Measurements from ENCODE around the gene KCNQ2.
"Not testable (repeated sequence)": the region's sequence is repeated elsewhere in the genome, so short reads cannot be mapped to it uniquely, and the experiment has no call there.

Gene KCNQ2

DNA sequence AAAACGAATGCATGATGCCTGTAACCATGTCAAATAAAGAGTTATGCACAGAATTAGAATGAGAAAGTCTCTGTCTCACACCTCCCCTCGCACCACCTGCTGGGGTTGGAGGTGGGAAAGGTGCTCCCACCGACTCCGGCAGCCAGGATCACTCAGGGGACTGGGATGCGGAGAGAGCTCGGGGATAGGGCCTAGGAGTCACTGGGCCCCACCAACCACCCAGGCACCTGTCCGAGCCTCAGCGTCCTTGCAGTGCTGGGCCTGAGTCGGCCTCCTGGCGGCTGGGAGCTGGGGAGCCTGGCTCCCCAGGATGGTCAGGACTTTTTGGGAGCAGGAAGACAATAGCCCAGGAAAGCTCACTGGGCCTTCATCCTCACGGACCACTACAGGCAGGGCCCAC is 88.9 kb downstream of the KCNQ2 start:
- H3K4me3 ChIP-seq: no peak overlapping the region
- no peak for TF ChIP-seq Cebpa-rat (IDR thresholded peaks at IDR 0.05)
- peaks cover 14% of the 10 kb centered on the region; the same call in 1 of the 2 replicates for H3K27me3 ChIP-seq

DNA sequence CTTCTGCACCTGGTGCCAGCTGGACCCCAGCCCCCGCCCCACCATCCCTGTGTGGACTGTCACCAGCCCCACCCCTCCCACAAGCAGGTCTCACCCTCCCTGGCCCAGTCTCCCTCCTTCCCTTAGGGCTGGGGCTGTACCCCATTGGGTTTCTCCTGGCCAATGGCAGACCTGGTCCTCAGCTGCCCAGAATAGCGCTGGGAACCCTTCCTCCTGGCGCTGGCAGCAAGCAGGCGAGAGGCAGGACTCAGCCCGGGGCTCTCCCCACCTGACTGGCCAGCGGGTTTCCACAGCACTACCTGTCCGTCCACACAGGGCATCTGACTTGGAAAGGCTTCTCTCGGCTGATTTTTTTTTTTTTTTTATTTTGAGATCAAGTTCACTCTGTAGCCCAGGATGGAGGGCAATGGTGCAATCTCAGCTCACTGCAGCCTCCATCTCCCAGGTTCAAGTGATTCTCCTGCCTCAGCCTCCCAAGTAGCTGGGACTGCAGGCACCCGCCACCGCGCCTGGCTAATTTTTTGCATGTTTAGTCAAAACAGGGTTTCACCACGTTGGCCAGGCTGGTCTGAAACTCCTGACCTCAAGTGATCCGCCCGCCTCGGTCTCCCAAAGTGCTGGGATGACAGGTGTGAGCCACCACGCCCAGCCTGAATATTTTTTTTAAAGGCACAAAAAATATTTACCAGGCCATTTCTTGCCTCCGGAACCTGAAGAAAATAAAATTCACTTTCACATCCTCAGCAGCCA is 89.7 kb downstream of the KCNQ2 start:
- no peaks in the 10 kb centered on the region for H3K4me1 ChIP-seq
- H3K36me3 ChIP-seq: no peaks in the 10 kb centered on the region

More for the DNA sequence above, 88.9 kb downstream of the KCNQ2 start:
- no peak overlapping the region for H3K4me2 ChIP-seq
- H3K9me3 ChIP-seq: peaks cover 50% of the 10 kb centered on the region
- no peaks in the 10 kb centered on the region for H4K20me1 ChIP-seq
- H3K4me1 ChIP-seq: no peaks in the 10 kb centered on the region
- no peak overlapping the region for H3K27ac ChIP-seq
- no peaks in the 10 kb centered on the region for H3K36me3 ChIP-seq
- H3K9ac ChIP-seq: no peak overlapping the region

DNA sequence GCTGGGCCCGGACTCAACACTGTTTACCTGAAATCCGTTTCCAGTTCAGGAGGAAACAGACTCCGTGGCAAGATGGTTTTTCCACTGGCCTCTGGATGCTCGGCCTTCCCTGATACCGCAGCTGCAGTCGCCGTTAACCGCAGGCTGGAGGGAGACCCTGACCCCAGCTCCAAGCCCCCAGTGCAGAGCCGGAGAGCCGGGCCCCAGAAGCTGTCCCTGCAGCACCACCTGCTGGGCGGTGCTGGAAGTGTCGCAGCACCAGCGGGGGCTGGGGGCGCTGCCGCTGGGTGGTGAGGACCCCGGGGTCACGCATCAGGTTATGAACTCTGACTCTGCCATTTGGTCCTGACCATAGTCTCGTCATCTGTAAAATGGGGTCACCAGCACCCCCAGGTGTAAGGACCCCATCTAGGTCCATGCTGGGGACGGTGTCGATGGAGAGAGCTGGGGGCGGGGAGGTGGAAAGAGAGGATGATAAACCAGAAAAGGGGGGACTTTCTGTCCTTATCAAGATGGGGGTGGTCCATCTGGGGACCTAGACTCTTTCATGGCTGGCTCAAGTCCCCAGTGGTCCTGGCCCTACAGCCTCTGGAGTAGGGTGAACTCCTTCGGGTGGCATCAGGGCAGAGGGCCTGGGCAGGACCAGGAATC is 90.5 kb downstream of the KCNQ2 start:
- peaks cover 28% of the 10 kb centered on the region for H3K27me3 ChIP-seq
- peaks cover 40% of the 10 kb centered on the region for H3K9me3 ChIP-seq
- no peak for TF ChIP-seq Cebpa-rat (IDR thresholded peaks at IDR 0.05)
- H3K4me3 ChIP-seq: no peak overlapping the region
- peaks cover 13% of the 10 kb centered on the region; the same call in 1 of the 2 replicates for H4K20me1 ChIP-seq
- H3K9ac ChIP-seq: no peak overlapping the region
- no peaks in the 10 kb centered on the region for H3K36me3 ChIP-seq
- H3K4me2 ChIP-seq: no peak overlapping the region
- no peak overlapping the region for H3K27ac ChIP-seq
- no peaks in the 10 kb centered on the region for H3K4me1 ChIP-seq

More for the DNA sequence above, 89.7 kb downstream of the KCNQ2 start:
- no peak for TF ChIP-seq Cebpa-rat (IDR thresholded peaks at IDR 0.05)
- Histone ChIP-seq H3K9ac (no peak overlapping the region), H4K20me1 (peaks cover 6% of the 10 kb centered on the region; the same call in 1 of the 2 replicates), H3K4me3 (no peak overlapping the region), H3K9me3 (peaks cover 48% of the 10 kb centered on the region), H3K27me3 (peaks cover 20% of the 10 kb centered on the region; the same call in 1 of the 2 replicates), H3K4me2 (no peak overlapping the region), H3K27ac (no peak overlapping the region)

DNA sequence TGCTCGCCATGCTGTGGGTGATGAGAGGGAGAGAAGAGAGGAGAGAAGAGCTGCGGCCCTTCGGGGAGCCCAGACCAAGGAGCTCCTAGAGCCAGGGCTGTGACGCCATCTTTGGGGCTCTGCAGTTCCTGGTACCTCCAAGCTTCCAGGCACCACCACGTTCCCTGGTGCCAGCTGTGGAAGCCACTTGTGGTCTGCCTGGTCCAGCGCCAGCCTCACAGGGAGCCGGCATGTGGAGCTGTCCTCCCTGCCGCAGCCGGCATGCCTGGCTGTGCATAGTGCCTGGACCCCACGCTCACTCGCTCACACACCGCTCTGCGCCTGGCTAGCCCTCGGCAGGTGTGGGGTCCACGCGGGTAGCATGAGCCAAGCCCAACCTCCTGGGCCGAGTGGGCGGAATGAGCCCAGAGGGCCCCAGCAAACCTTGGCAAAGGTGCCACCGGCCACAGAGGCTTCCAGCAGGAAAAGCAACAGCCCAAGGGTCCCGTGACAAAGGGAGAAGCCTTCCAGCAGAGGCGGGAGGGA is 92.0 kb downstream of the KCNQ2 start:
- Histone ChIP-seq H4K20me1 (peaks cover 20% of the 10 kb centered on the region; the same call in 1 of the 2 replicates), H3K36me3 (no peaks in the 10 kb centered on the region), H3K27ac (no peak overlapping the region), H3K4me3 (no peak overlapping the region), H3K27me3 (peaks cover 37% of the 10 kb centered on the region), H3K9me3 (peaks cover 25% of the 10 kb centered on the region), H3K9ac (no peak overlapping the region), H3K4me1 (no peaks in the 10 kb centered on the region), H3K4me2 (no peak overlapping the region)
- TF ChIP-seq Cebpa-rat (IDR thresholded peaks at IDR 0.05): no peak

DNA sequence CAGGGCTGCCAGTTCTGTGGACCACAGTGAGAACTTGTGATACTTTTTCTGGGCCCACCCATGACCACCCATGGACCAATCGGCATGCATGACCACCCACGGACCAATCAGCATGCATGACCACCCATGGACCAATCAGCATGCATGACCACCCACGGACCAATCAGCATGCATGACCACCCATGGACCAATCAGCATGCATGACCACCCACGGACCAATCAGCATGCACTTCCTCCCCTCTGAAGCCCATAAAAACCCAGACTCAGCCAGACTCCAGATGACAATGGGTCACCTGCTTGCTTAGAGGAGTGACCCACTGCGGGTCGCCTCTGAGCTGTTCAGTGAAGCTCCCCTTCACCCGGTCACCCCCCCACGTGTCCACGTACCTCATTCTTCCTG is 92.6 kb downstream of the KCNQ2 start:
- H3K9ac ChIP-seq, H3K27ac ChIP-seq, H3K4me1 ChIP-seq, H3K36me3 ChIP-seq, H3K4me2 ChIP-seq, H3K4me3 ChIP-seq: not testable (repeated sequence)
- peaks cover 42% of the 10 kb centered on the region for H3K27me3 ChIP-seq
- H3K9me3 ChIP-seq: peaks cover 20% of the 10 kb centered on the region
- peaks cover 20% of the 10 kb centered on the region; the same call in 1 of the 2 replicates for H4K20me1 ChIP-seq

DNA sequence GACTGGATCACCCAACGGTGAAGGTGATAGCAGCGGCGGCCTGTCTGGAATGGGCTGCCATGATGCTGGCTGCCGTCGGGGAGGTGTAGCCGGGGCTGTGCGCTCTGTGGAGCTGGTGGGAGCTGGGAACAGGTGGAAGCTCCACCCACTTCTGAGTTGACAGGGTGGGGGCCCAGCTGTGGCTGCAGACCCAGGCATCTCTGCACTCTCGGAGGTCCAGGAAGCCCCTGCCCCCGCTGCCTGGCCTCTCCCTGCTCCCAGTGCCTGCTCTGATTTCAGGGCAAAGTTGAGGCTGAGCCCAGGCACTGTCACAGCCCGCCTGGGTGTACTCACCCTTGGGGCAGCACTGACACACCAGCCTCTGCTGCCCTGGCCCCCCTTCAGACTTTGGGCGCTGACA is 93.2 kb downstream of the KCNQ2 start:
- Histone ChIP-seq H3K4me1 (no peaks in the 10 kb centered on the region), H3K27ac (no peak overlapping the region), H3K4me3 (no peak overlapping the region), H3K9ac (no peak overlapping the region), H3K9me3 (peaks cover 14% of the 10 kb centered on the region), H3K36me3 (no peaks in the 10 kb centered on the region), H3K27me3 (peaks cover 45% of the 10 kb centered on the region), H3K4me2 (no peak overlapping the region), H4K20me1 (peaks cover 22% of the 10 kb centered on the region; the same call in 1 of the 2 replicates)
- TF ChIP-seq Cebpa-rat (IDR thresholded peaks at IDR 0.05): no peak

DNA sequence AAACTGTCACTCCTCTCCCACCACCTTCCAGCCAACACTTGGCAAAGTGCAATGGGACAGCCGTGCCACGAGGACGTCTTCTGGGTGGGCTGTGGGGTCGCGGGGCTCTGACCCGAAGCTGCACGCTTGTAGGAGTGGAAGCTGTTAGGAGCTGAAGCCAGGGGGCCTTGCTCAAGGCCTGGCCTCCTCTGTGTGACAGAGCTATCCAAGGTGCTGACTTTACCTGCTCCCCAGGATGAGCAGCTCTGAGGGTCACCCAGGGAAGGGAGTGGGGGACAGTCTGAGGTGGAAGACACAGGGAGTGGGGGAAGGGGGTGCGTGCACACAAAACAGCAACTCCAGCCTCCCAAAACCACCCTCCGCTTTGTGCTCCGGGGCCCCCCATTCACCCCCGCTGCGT is 93.8 kb downstream of the KCNQ2 start:
- no peaks in the 10 kb centered on the region for H3K36me3 ChIP-seq
- no peak overlapping the region for H3K27ac ChIP-seq
- TF ChIP-seq Cebpa-rat (IDR thresholded peaks at IDR 0.05): no peak
- peaks cover 27% of the 10 kb centered on the region; the same call in 1 of the 2 replicates for H4K20me1 ChIP-seq
- H3K4me2 ChIP-seq: no peak overlapping the region
- no peaks in the 10 kb centered on the region for H3K4me1 ChIP-seq
- peaks cover 50% of the 10 kb centered on the region for H3K27me3 ChIP-seq
- no peak overlapping the region for H3K4me3 ChIP-seq
- peaks cover 12% of the 10 kb centered on the region; the same call in 1 of the 2 replicates for H3K9me3 ChIP-seq
- no peak overlapping the region for H3K9ac ChIP-seq

DNA sequence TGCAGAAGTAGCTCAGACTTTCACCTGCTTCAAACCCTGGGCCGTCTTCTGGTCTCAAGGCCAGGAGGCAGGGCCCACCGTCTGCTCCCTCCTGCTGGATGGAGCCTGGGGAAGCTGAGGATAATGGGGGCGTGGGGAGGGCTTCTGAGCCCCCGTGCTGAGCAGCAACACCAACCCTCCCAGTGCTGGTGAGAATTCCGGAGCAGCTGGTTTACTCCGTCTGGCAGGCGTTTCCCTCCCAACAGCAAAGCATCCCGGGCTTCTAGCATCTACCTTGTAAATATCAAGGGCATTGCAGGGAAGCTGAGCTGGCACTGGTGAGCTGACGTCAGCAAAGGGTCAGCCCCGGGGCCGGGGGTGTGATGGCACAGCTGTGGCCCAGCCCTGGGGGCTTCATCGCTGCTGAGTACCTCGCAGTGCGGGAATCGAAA is 94.5 kb downstream of the KCNQ2 start:
- Histone ChIP-seq H4K20me1 (peaks cover 27% of the 10 kb centered on the region; the same call in 1 of the 2 replicates), H3K27me3 (peaks cover 57% of the 10 kb centered on the region)

DNA sequence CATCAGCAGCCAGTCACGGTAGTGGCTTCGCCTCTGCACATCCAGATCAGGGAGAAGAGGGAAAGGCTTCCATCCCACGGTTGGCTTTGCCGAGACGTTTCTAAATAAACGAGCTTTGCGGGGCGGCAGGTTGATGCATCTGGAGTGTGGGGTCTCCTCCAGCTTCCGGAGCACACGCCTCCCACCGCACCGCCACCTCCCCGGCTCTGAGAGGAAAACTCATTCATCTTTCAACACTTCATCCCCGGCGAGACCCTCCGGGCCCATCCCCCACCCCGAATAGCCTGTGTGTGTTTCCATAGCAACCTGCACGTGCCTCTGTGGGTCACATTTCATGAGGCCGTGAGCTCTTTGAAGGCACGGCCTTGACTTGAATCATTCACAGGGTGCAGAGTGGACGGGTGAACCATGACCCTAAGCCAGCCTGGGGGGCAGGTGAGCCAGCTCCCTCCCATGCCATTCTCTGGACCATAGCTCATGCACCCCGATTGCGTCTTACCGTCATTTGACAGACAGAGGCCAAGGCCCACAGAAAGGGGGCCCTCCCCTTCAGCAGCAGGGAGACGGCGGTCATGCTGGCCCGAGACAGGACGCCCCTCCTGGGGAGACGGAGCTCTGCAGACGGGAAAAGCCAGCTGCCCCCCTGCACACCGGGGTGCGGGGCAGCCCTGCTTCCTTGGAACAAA is 95.1 kb downstream of the KCNQ2 start:
- H3K4me1 ChIP-seq: no peaks in the 10 kb centered on the region
- no peak overlapping the region for H3K4me2 ChIP-seq
- peaks cover 27% of the 10 kb centered on the region; the same call in 1 of the 2 replicates for H4K20me1 ChIP-seq
- TF ChIP-seq Cebpa-rat (IDR thresholded peaks at IDR 0.05): no peak
- H3K36me3 ChIP-seq: no peaks in the 10 kb centered on the region
- no peak overlapping the region for H3K4me3 ChIP-seq
- no peak overlapping the region for H3K9ac ChIP-seq
- H3K27ac ChIP-seq: no peak overlapping the region
- peaks cover 12% of the 10 kb centered on the region; the same call in 1 of the 2 replicates for H3K9me3 ChIP-seq
- peaks cover 63% of the 10 kb centered on the region for H3K27me3 ChIP-seq

More for the DNA sequence above, 94.5 kb downstream of the KCNQ2 start:
- H3K36me3 ChIP-seq: no peaks in the 10 kb centered on the region
- H3K4me2 ChIP-seq: no peak overlapping the region
- no peak for TF ChIP-seq Cebpa-rat (IDR thresholded peaks at IDR 0.05)
- no peak overlapping the region for H3K9ac ChIP-seq
- H3K4me3 ChIP-seq: no peak overlapping the region
- H3K27ac ChIP-seq: no peak overlapping the region
- H3K4me1 ChIP-seq: no peaks in the 10 kb centered on the region
- peaks cover 12% of the 10 kb centered on the region; the same call in 1 of the 2 replicates for H3K9me3 ChIP-seq

All from BLaER1 (cell line).